ENCODE data around the gene NOX3. TPM values are rescaled to one million over a fixed set of nuclear protein-coding genes. Genes with fewer than 3 reads are reported as not detected.

Gene NOX3
- total RNA-seq, 1 donor = not detected

GRCh38 chr6:155378724-155379123 lies 76.9 kb downstream of the NOX3 start:
- Histone ChIP-seq H3K4me2 (ENCODE audit: insufficient read depth, low read length) (no peak overlapping the region), H3K79me2 (ENCODE audit: insufficient read depth, low read length) (no peaks in the 10 kb centered on the region)
- no peak for TF ChIP-seq CTCF (IDR thresholded peaks at IDR 0.05; ENCODE audit: extremely low read depth, low read depth, low read length)

DNA sequence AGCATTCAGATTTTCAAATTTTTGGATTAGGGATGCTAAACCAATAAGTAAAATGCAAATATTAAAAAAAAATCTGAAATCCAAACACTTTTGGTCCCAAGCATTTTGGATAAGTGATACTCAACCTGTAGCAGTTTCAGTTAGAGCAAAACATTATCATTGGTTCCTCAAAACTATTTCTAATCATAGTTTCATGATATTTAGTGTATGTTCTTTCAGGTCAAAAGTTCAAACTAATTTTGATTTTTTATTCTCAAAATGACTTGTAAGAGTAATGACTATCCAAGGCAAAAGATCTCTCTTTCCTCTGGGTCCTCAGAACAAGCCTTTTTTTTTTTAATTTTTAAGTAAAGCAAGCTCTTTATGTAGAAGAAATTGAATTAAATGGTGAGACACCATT lies 77.4 kb downstream of the NOX3 start:
- no peak overlapping the region for H3K4me2 ChIP-seq (ENCODE audit: insufficient read depth, low read length)
- no peaks in the 10 kb centered on the region for H3K79me2 ChIP-seq (ENCODE audit: insufficient read depth, low read length)
- TF ChIP-seq CTCF (IDR thresholded peaks at IDR 0.05; ENCODE audit: extremely low read depth, low read depth, low read length) = no peak
- peak overlapping the region; percentile 96 for H3K27ac ChIP-seq (ENCODE audit: low read depth, low read length)
- no peaks in the 10 kb centered on the region for H3K36me3 ChIP-seq (ENCODE audit: insufficient read depth, low read length)
- no peak overlapping the region for H3K4me3 ChIP-seq (ENCODE audit: insufficient read depth, low read length)
- no peaks in the 10 kb centered on the region for H3K9me3 ChIP-seq (ENCODE audit: low read depth, low read length)
- H2AFZ ChIP-seq (ENCODE audit: low read length) = no peak overlapping the region
- DNase-seq (ENCODE audit: insufficient read length, low spot score, missing footprints) = no peak
- H3K4me1 ChIP-seq (ENCODE audit: insufficient read depth, low read length) = peaks cover 50% of the 10 kb centered on the region
- H4K20me1 ChIP-seq (ENCODE audit: insufficient read depth, low read length) = no peaks in the 10 kb centered on the region
- no peaks in the 10 kb centered on the region for H3K27me3 ChIP-seq (ENCODE audit: insufficient read depth, low read length)

More at GRCh38 chr6:155378724-155379123, 76.9 kb downstream of the NOX3 start:
- Histone ChIP-seq H3K27me3 (ENCODE audit: insufficient read depth, low read length) (no peaks in the 10 kb centered on the region), H2AFZ (ENCODE audit: low read length) (peak overlapping the region; percentile 30), H3K36me3 (ENCODE audit: insufficient read depth, low read length) (no peaks in the 10 kb centered on the region), H3K9me3 (ENCODE audit: low read depth, low read length) (no peaks in the 10 kb centered on the region), H3K27ac (ENCODE audit: low read depth, low read length) (peak overlapping the region; percentile 96), H4K20me1 (ENCODE audit: insufficient read depth, low read length) (no peaks in the 10 kb centered on the region), H3K4me3 (ENCODE audit: insufficient read depth, low read length) (no peak overlapping the region), H3K4me1 (ENCODE audit: insufficient read depth, low read length) (peaks cover 50% of the 10 kb centered on the region)
- DNase-seq (ENCODE audit: insufficient read length, low spot score, missing footprints) = no peak

DNA sequence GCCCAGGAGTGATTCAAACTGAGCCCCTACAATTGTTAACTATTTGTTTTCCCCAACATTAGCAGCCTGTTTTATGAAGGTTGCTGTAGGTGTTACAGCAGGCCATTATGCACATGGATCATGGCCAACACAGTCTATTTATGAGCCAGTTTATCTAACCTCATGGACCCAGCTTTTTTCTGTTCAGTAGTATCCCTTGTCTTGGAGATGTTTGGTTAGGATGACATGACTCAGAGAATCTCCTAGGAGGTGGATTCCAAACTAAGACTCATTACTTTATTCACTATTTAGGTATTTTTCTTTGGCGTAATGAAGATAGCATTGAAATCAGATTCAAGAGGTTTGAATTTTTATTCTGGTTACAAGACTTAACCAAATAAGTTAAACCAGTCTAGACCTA lies 78.6 kb downstream of the NOX3 start:
- Histone ChIP-seq H3K9me3 (ENCODE audit: low read depth, low read length) (no peaks in the 10 kb centered on the region), H2AFZ (ENCODE audit: low read length) (no peak overlapping the region), H3K27me3 (ENCODE audit: insufficient read depth, low read length) (no peaks in the 10 kb centered on the region), H3K4me1 (ENCODE audit: insufficient read depth, low read length) (peaks cover 44% of the 10 kb centered on the region), H3K27ac (ENCODE audit: low read depth, low read length) (peak overlapping the region; percentile 96), H3K4me2 (ENCODE audit: insufficient read depth, low read length) (peak overlapping the region; percentile 58), H4K20me1 (ENCODE audit: insufficient read depth, low read length) (no peaks in the 10 kb centered on the region), H3K36me3 (ENCODE audit: insufficient read depth, low read length) (no peaks in the 10 kb centered on the region), H3K79me2 (ENCODE audit: insufficient read depth, low read length) (no peaks in the 10 kb centered on the region), H3K4me3 (ENCODE audit: insufficient read depth, low read length) (no peak overlapping the region)
- no peak for TF ChIP-seq CTCF (IDR thresholded peaks at IDR 0.05; ENCODE audit: extremely low read depth, low read depth, low read length)
- peak; percentile 88 for DNase-seq (ENCODE audit: insufficient read length, low spot score, missing footprints)

DNA sequence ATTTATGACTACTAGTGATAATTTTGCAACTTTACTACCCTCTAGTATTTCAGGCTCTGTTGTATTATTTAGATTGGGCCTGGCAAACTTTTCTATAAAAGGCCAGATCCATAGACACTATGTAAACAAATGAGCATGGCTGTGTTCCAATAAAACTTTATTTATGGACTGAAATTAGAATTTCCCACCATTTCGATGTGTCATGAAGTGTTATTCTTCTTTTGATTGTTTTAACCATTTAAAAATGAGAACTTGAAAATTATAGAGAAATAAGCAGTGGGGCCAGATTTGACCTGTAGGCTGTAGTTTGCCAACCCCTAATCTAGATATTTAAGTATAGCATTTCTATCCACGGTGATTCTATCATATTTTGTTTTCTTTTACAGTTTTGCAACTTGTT lies 79.8 kb downstream of the NOX3 start:
- peak overlapping the region; percentile 96 for H3K27ac ChIP-seq (ENCODE audit: low read depth, low read length)
- H3K27me3 ChIP-seq (ENCODE audit: insufficient read depth, low read length) = no peaks in the 10 kb centered on the region
- H3K36me3 ChIP-seq (ENCODE audit: insufficient read depth, low read length) = no peaks in the 10 kb centered on the region
- TF ChIP-seq CTCF (IDR thresholded peaks at IDR 0.05; ENCODE audit: extremely low read depth, low read depth, low read length) = no peak
- peaks cover 37% of the 10 kb centered on the region for H3K4me1 ChIP-seq (ENCODE audit: insufficient read depth, low read length)
- no peak overlapping the region for H3K4me2 ChIP-seq (ENCODE audit: insufficient read depth, low read length)
- no peaks in the 10 kb centered on the region for H3K79me2 ChIP-seq (ENCODE audit: insufficient read depth, low read length)
- DNase-seq (ENCODE audit: insufficient read length, low spot score, missing footprints) = no peak
- no peaks in the 10 kb centered on the region for H3K9me3 ChIP-seq (ENCODE audit: low read depth, low read length)
- no peak overlapping the region for H3K4me3 ChIP-seq (ENCODE audit: insufficient read depth, low read length)
- H2AFZ ChIP-seq (ENCODE audit: low read length) = no peak overlapping the region
- no peaks in the 10 kb centered on the region for H4K20me1 ChIP-seq (ENCODE audit: insufficient read depth, low read length)
